ENCODE measurements around the gene SIGLEC15.

The SIGLEC15 gene

DNA sequence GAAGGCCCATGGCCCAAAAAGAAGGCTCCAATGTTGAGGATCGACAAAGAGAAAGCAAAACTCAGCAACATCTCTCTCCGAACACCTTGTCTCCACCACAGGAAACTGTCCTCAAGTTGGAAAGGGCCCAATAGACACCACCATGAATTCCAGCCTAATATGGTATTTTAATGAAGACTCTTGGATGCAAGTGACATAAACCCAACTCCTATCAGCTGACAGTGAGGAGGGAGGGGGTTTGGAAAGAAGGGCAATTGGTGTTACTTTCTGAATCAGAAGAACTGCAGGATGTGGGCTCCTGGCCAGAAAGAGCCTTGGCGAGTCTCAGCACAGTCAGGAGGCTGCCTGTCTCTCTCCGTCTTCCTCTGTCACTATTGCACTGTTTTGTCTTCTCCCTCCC, 40.3 kb upstream of the SIGLEC15 start:
- no peak for DNase-seq (ENCODE audit: low spot score)
- TF ChIP-seq, protein P1, sequence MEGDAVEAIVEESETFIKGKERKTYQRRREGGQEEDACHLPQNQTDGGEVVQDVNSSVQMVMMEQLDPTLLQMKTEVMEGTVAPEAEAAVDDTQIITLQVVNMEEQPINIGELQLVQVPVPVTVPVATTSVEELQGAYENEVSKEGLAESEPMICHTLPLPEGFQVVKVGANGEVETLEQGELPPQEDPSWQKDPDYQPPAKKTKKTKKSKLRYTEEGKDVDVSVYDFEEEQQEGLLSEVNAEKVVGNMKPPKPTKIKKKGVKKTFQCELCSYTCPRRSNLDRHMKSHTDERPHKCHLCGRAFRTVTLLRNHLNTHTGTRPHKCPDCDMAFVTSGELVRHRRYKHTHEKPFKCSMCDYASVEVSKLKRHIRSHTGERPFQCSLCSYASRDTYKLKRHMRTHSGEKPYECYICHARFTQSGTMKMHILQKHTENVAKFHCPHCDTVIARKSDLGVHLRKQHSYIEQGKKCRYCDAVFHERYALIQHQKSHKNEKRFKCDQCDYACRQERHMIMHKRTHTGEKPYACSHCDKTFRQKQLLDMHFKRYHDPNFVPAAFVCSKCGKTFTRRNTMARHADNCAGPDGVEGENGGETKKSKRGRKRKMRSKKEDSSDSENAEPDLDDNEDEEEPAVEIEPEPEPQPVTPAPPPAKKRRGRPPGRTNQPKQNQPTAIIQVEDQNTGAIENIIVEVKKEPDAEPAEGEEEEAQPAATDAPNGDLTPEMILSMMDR (IDR thresholded peaks at IDR 0.05; ENCODE audit: extremely low read depth, insufficient read depth, missing control alignments) = no peak
- in situ Hi-C loops (cut with MboI; ENCODE audit: low pct_unique_long_range_greater_than_20kb, low sequenced_read_pairs, unreplicated experiment) = no loop called here

DNA sequence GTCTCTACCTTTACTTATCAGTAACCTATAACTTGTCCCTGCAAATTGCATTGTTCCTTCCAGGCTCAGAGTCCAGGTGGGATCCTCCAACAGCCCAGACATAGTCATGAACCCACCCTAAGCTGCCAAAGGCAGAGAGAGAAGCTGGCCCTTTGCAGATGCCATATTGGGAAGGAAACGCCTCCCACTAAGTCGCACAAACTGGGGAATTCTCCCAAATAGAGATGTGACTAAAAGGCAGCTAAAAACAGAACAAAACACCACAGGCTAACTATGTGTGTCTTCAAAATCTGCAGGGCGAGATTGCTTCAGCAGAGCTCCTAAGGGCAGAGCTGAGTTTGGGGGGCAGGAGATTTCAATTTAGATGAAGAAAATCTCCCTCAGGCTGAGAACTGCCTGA, 38.5 kb upstream of the SIGLEC15 start:
- TF ChIP-seq, protein P1 (IDR thresholded peaks at IDR 0.05; ENCODE audit: extremely low read depth, insufficient read depth, missing control alignments) = no peak
- in situ Hi-C loops (cut with MboI; ENCODE audit: low pct_unique_long_range_greater_than_20kb, low sequenced_read_pairs, unreplicated experiment) = no loop called here
- DNase-seq (ENCODE audit: low spot score) = no peak

DNA sequence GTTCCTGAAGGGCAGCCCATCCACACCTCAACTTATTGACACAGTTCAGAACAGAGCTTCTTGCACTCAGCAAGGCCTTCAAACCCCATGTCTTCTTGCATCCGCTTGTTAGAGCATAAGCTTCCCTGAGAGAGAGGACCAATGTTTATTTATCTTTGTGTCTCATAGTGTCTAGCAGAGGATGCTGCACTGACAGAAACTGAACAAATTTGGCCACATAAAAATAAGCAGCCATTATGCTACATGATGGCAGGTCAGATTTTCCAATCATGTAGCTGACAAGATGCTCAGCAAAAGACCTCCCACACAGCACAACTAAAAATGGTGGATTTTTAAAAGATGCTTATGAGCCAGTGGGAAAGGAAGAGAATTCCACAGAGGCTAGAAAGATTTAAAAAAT, 38.1 kb upstream of the SIGLEC15 start:
- no peak for DNase-seq (ENCODE audit: low spot score)
- TF ChIP-seq, protein P1 (IDR thresholded peaks at IDR 0.05; ENCODE audit: extremely low read depth, insufficient read depth, missing control alignments) = no peak
- in situ Hi-C loops (cut with MboI; ENCODE audit: low pct_unique_long_range_greater_than_20kb, low sequenced_read_pairs, unreplicated experiment) = no loop called here

DNA sequence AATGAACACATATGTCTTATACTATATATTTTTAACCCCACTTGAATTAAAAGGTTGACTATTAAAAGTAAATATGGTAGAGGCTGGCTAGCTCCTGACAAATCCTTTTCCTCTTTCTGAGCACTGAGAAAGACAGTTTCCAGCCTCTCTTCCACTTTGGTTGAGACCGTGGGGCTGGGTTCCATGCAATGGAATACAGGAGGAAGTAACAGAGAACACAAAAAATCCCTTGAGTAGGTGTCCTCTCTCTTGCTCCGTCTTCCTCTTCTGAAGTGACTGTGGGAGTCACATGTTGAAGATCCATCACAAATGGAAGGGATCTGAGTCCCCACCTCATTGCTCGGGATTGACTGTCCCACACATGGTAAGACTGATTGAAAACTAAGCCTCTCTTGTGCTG, 36.6 kb upstream of the SIGLEC15 start:
- in situ Hi-C loops (cut with MboI; ENCODE audit: low pct_unique_long_range_greater_than_20kb, low sequenced_read_pairs, unreplicated experiment) = no loop called here
- no peak for DNase-seq (ENCODE audit: low spot score)
- TF ChIP-seq, protein P1 (IDR thresholded peaks at IDR 0.05; ENCODE audit: extremely low read depth, insufficient read depth, missing control alignments) = no peak

DNA sequence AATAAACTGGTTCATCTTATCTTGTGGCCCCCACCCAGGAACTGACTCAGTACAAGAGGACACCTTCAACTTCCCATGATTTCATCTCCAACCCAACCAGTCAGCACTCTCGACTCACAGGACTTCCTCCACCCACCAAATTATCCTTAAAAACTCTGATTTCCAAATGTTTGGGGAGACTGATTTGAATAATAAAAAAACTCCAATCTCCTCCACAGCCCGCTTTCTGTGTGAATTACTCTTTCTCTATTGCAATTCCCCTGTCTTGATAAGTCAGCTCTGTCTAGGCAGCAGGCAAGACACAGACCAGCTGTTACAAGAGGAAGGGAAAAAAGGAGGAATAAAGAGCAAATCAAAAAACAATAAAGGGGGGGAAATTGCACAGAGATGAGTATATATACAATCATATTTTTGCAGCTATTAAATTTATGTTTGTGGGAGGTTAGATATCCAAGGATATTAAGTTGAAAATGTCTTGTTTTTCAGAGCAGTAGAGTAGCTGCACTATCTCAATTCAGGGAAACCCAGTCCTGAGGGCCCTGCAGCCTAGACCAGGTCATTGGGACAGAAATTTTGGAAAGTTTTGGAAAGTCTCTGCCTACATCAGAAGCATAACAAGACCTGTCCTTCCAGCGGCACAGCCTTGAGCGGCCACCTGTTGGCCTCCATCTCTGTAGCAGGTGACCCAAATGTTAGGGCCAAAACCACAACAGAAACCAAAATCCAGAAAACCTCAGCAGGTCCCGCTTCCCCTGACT, 32.8 kb upstream of the SIGLEC15 start:
- DNase-seq (ENCODE audit: low spot score) = no peak
- TF ChIP-seq, protein P1 (IDR thresholded peaks at IDR 0.05; ENCODE audit: extremely low read depth, insufficient read depth, missing control alignments) = no peak
- in situ Hi-C loops (cut with MboI; ENCODE audit: low pct_unique_long_range_greater_than_20kb, low sequenced_read_pairs, unreplicated experiment) = no loop called here

DNA sequence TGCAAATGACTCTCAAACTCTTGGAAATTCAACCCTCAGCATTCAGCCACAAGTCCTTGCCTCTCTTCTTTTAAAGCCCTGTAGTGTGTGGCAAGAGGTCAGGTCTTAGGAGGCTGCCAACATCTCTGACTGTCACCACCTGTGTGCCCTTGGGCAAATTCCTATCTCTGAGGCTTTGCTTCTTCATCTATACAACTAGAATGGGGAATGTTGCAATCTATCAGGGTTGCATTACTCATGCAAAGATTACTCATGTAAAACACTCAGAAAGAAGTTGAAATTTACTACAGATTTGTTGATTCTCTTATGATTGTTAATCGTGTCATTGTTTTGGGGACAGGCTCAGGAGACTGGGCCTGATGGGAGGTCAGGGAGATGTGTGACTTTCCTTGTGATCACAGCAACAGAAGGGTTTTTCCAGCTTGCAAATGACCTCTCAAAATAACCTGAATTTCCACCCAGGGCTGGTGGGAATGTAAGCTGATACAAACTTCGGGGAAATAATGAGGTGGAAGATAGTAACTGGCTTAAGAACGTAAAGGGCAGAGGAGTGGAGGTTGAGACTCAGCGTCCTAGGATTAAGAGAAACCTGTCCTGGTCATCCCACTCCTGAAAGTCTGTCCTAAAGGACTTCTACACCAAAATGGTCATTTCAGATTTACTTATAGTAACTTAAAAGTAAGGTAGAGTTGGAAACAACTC, 32.1 kb upstream of the SIGLEC15 start:
- TF ChIP-seq, protein P1 (IDR thresholded peaks at IDR 0.05; ENCODE audit: extremely low read depth, insufficient read depth, missing control alignments) = no peak
- DNase-seq (ENCODE audit: low spot score) = no peak
- in situ Hi-C loops (cut with MboI; ENCODE audit: low pct_unique_long_range_greater_than_20kb, low sequenced_read_pairs, unreplicated experiment) = no loop called here
